H1 (cell line): ENCODE measurements around the gene TSPAN32. TPM values are rescaled to one million over a fixed set of nuclear protein-coding genes. Genes with fewer than 3 reads are reported as not detected.

Experiments
- CTCF ChIA-PET: fragments of 300-600 bp; sonication (Branson Sonifier 250); formaldehyde crosslinking; loops from one replicate; lab custom pipeline; 2021; ENCODE audit not compliant: partially characterized antibody; lab: Charles Lee
- POLR2A ChIA-PET: fragments of 300-600 bp; sonication (Branson Sonifier 250); formaldehyde crosslinking; loops from one replicate; lab custom pipeline; 2021; ENCODE audit warnings: inconsistent platforms; ENCODE audit not compliant: partially characterized antibody; lab: Charles Lee
- DNase-seq, 2 experiments: peaks; one replicate each; pipeline versions ENCODE4 v3.0.0 to v3.0.0-alpha.2; 2010 to 2022; ENCODE audit warnings: low spot score in 2 of 2, low read depth in 1 of 2, mixed read lengths in 1 of 2
- FAIRE-seq: peaks from 2 replicates; lab custom pipeline; 2011; peaks lifted over from hg19 to GRCh38; lab: Jason Lieb, UNC
- H2AFZ ChIP-seq: 2 replicates; pipeline ENCODE4 v1.8.1; 2012; ENCODE audit warnings: low read length, inconsistent platforms
- H2AK5ac ChIP-seq: 2 replicates; pipeline ENCODE4 v1.6.1; 2013; ENCODE audit warnings: low read depth, low read length
- H2BK120ac ChIP-seq: replicated peaks from 2 replicates; pipeline ENCODE3; 2013; ENCODE audit warnings: low read depth, low read length, inconsistent platforms
- H2BK12ac ChIP-seq: 2 replicates; pipeline ENCODE4 v1.6.1; 2013; ENCODE audit warnings: low read depth, low read length
- H2BK15ac ChIP-seq: 2 replicates; pipeline ENCODE4 v1.6.1; 2013; ENCODE audit warnings: low read length
- H2BK20ac ChIP-seq: 2 replicates; pipeline ENCODE4 v1.6.1; 2013; ENCODE audit warnings: low read length
- H2BK5ac ChIP-seq: 2 replicates; pipeline ENCODE4 v1.6.1; 2013; ENCODE audit warnings: low read depth, low read length
- H3K14ac ChIP-seq: 2 replicates; pipeline ENCODE4 v1.6.1; 2013; ENCODE audit warnings: inconsistent platforms; ENCODE audit not compliant: insufficient read length
- H3K18ac ChIP-seq: 2 replicates; pipeline ENCODE4 v1.6.1; 2013; ENCODE audit warnings: low read length; ENCODE audit errors: extremely low read depth
- H3K23ac ChIP-seq: 2 replicates; pipeline ENCODE4 v1.6.1; 2013; ENCODE audit warnings: inconsistent platforms; ENCODE audit not compliant: insufficient read length
- H3K23me2 ChIP-seq: 2 replicates; pipeline ENCODE4 v1.6.1; 2013; ENCODE audit warnings: low read depth, low read length
- H3K27ac ChIP-seq: 2 replicates; pipeline ENCODE4 v1.6.1; 2011; ENCODE audit warnings: low read depth, low read length, inconsistent platforms
- H3K27me3 ChIP-seq, 4 experiments: replicated peaks in 1 of 4; 1 replicate in 1 of 4; 2 replicates in 3 of 4; pipeline versions ENCODE4 v1.6.1 to v1.8.1; 2011 to 2013; ENCODE audit warnings: low read length in 3 of 4, mild to moderate bottlenecking in 3 of 4, inconsistent platforms in 2 of 4, mixed read lengths in 2 of 4, moderate library complexity in 1 of 4; ENCODE audit not compliant: control insufficient read depth in 3 of 4, insufficient read depth in 3 of 4; ENCODE audit errors: extremely low read depth in 1 of 4
- H3K36me3 ChIP-seq, 4 experiments: 2 replicates each; pipeline versions ENCODE4 v1.6.1 to v1.8.1; 2011 to 2013; ENCODE audit warnings: mild to moderate bottlenecking in 4 of 4, low read length in 3 of 4, moderate library complexity in 2 of 4, control low read depth in 1 of 4, inconsistent platforms in 1 of 4; ENCODE audit not compliant: insufficient read depth in 4 of 4, control insufficient read depth in 2 of 4
- H3K4ac ChIP-seq: replicated peaks from 2 replicates; pipeline ENCODE3; 2013; ENCODE audit warnings: low read length, low read depth, mixed read lengths, inconsistent platforms; ENCODE audit not compliant: insufficient read length
- H3K4me1 ChIP-seq, 4 experiments: replicated peaks in 1 of 4; 1 replicate in 1 of 4; 2 replicates in 3 of 4; pipeline versions ENCODE4 v1.6.1 to v1.8.1; 2011 to 2013; ENCODE audit warnings: low read length in 3 of 4, inconsistent platforms in 2 of 4, mixed read lengths in 1 of 4; ENCODE audit not compliant: insufficient read depth in 4 of 4, control insufficient read depth in 3 of 4
- H3K4me2 ChIP-seq, 2 experiments: 2 replicates each; pipeline versions ENCODE4 v1.6.1 to v1.8.1; 2011 to 2013; ENCODE audit warnings: low read depth in 2 of 2, low read length in 2 of 2, control low read depth in 1 of 2, inconsistent platforms in 1 of 2, mild to moderate bottlenecking in 1 of 2; ENCODE audit not compliant: insufficient read depth in 1 of 2
- H3K4me3 ChIP-seq, 4 experiments: fragments of 200-600, 300-600 bp in 1 of 4; sonication (generic), shearing (Covaris generic), sonication (Bioruptor Twin) in 1 of 4; 2 replicates each; pipeline versions ENCODE4 v1.5.1 to v1.8.1; 2011 to 2016; ENCODE audit warnings: low read length in 4 of 4, low read depth in 3 of 4, control low read depth in 2 of 4, inconsistent platforms in 2 of 4, mild to moderate bottlenecking in 2 of 4, mixed read lengths in 1 of 4, moderate library complexity in 1 of 4; ENCODE audit not compliant: insufficient read depth in 2 of 4; ENCODE audit errors: extremely low read depth in 1 of 4
- H3K56ac ChIP-seq: replicated peaks from 2 replicates; pipeline ENCODE3; 2013; ENCODE audit warnings: low read depth, mild to moderate bottlenecking, mixed read lengths, low read length, inconsistent platforms; ENCODE audit not compliant: insufficient read length
- H3K79me1 ChIP-seq: 2 replicates; pipeline ENCODE4 v1.6.1; 2013; ENCODE audit warnings: low read depth, low read length, control low read depth
- H3K79me2 ChIP-seq, 2 experiments: 2 replicates each; pipeline versions ENCODE4 v1.6.1 to v1.8.1; 2012 to 2013; ENCODE audit warnings: low read length in 2 of 2, mild to moderate bottlenecking in 2 of 2, inconsistent platforms in 1 of 2; ENCODE audit not compliant: insufficient read depth in 2 of 2, control insufficient read depth in 1 of 2
- H3K9ac ChIP-seq, 4 experiments: replicated peaks in 1 of 4; 1 replicate in 1 of 4; 2 replicates in 3 of 4; pipeline versions ENCODE4 v1.6.1 to v1.8.1; 2011 to 2013; ENCODE audit warnings: low read depth in 3 of 4, low read length in 3 of 4, control low read depth in 2 of 4, mild to moderate bottlenecking in 2 of 4, moderate library complexity in 2 of 4, inconsistent platforms in 1 of 4; ENCODE audit errors: extremely low read depth in 1 of 4
- H3K9me3 ChIP-seq, 2 experiments: 2 replicates each; pipeline versions ENCODE4 v1.6.1 to v1.8.1; 2012 to 2013; ENCODE audit warnings: mild to moderate bottlenecking in 2 of 2, moderate library complexity in 2 of 2, control low read depth in 1 of 2, inconsistent platforms in 1 of 2, low read depth in 1 of 2, low read length in 1 of 2, mixed read lengths in 1 of 2; ENCODE audit not compliant: insufficient read depth in 2 of 2
- H4K20me1 ChIP-seq, 2 experiments: replicated peaks in 1 of 2; 2 replicates each; pipeline versions ENCODE3 to v1.8.1; 2011 to 2013; ENCODE audit warnings: inconsistent platforms in 2 of 2, low read length in 2 of 2, mild to moderate bottlenecking in 1 of 2; ENCODE audit not compliant: insufficient read depth in 2 of 2, control insufficient read depth in 1 of 2
- H4K5ac ChIP-seq: 2 replicates; pipeline ENCODE4 v1.6.1; 2013; ENCODE audit warnings: low read length, low read depth, mixed read lengths, inconsistent platforms; ENCODE audit not compliant: insufficient read length
- H4K8ac ChIP-seq: 2 replicates; pipeline ENCODE4 v1.8.0; 2013; ENCODE audit warnings: mild to moderate bottlenecking, moderate library complexity, low read length, inconsistent platforms; ENCODE audit not compliant: insufficient read depth; ENCODE audit errors: extremely low read depth
- H4K91ac ChIP-seq: replicated peaks from 2 replicates; pipeline ENCODE3; 2013; ENCODE audit warnings: low read length, mixed read lengths, inconsistent platforms; ENCODE audit not compliant: insufficient read length
- WGBS, 2 experiments: shearing (Covaris generic) in 1 of 2; methylation state at CpG; one replicate each; pipeline versions ENCODE4 v1.1.6 to v1.1.7; 2013 to 2015; ENCODE audit warnings: low lambda C conversion rate in 2 of 2, mixed read lengths in 2 of 2, inconsistent platforms in 1 of 2, low coverage in 1 of 2, missing lambda C conversion rate in 1 of 2; ENCODE audit not compliant: insufficient replicate concordance in 2 of 2, insufficient coverage in 1 of 2, insufficient read length in 1 of 2; ENCODE audit errors: extremely low coverage in 1 of 2, missing lambda C conversion rate in 1 of 2; 5-methylcytosine and 5-hydroxymethylcytosine counted together
- polyA plus RNA-seq, 7 experiments: library from polyadenylated mRNA; depleted of rRNA in 3 of 7; stranded (reverse) in 5 of 7; unstranded in 2 of 7; fragments of >200 nt in 5 of 7; fragments of 200-250 nt in 2 of 7; gene quantifications; 1 replicate in 5 of 7; 2 replicates in 1 of 7; 4 replicates in 1 of 7; pipeline versions ENCODE4 v1.2.1 to v1.2.3, GENCODE V29; 2011 to 2013; ENCODE audit warnings: missing spikeins in 2 of 7, mixed read lengths in 2 of 7
- total RNA-seq: library from RNA; stranded (reverse); fragmentation: NEBNext Ultra II Directional; extraction: Animal tissue kit (Norgen Biotek cat#: 25700); gene quantifications from 2 replicates; pipeline ENCODE4 v1.2.1, GENCODE V29; 2021

Gene TSPAN32
- total and polyA plus RNA-seq, 2 of the 8 experiments (the other 6 are each of a cell fraction or from before 2014, with no cell fraction given), result not detected

DNA sequence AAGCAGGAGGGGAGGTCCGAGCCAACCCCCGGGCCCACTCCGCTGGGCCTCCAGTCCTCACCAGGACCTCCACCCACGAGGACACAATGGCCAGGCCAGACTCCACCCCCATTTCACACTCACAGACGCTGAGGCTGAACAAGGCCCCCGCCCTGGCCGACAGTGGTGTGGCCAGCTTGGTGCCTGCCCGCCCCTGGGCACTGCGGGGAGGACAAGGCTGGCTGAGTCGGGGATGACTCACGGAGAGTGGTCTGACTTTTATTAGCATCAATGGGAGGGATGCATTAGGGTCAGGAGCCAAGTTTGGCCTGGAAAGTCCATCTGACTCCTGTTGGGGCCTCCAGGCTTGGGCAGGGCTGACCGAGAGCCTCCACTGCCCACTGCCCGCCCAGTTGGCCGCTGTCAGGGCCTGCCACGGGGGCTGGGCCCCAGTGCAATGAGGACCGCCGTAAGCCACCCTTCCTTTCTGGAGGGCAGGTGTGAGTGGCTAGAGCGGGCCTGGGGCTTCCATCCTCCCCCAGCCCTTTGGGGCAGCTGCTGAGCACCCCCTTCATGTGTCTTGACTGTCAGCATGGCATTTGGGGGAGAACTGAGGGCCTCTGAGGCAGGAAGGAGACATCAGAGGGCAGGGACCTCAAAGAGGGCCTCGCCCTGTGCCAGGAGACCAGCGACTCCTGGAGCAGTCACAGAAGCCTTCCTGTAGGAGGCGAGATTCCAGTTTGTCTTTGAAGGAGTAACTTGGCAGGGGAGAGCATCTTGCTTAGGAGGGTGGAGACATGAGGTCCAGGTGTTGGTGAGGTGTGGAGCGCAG, 10.6 kb downstream of the TSPAN32 start:
- H2AK5ac ChIP-seq, result no peak overlapping the region
- no peaks in the 10 kb centered on the region for H3K36me3 ChIP-seq
- H4K91ac ChIP-seq, result no peak overlapping the region
- FAIRE-seq (no peak), DNase-seq (no peak)
- no peak overlapping the region for H4K5ac ChIP-seq
- H3K9me3 ChIP-seq, result no peaks in the 10 kb centered on the region
- H3K18ac ChIP-seq, result no peak overlapping the region
- H2AFZ ChIP-seq, result no peak overlapping the region
- no peaks in the 10 kb centered on the region; a peak in 1 of 7 replicates for H3K27me3 ChIP-seq
- no peak overlapping the region for H3K4me2 ChIP-seq
- ChIA-PET CTCF (interaction anchor here (0.7 to 4.1 kb wide), 8 partner anchors 12 to 156 kb away, joined by 3 to 39 read pairs (median 5); partner anchors contain the start of genes C11orf21, TSPAN32 and TSSC4), POLR2A (interaction anchor here (1.6 kb wide), 1 partner anchor 65 kb away, joined by 6 read pairs; the partner anchor contains the start of gene CD81)
- H3K4me1 ChIP-seq, result no peaks in the 10 kb centered on the region
- no peak overlapping the region for H3K4me3 ChIP-seq
- WGBS, 2 experiments, result 92% methylated on average over 19 of the region's 22 CpGs; no CpG with 5 or more reads in 1 of the 2 experiments
- no peak overlapping the region for H4K8ac ChIP-seq
- no peak overlapping the region for H2BK12ac ChIP-seq
- no peaks in the 10 kb centered on the region for H3K79me2 ChIP-seq
- H2BK5ac ChIP-seq, result no peak overlapping the region
- H3K23ac ChIP-seq, result no peak overlapping the region
- no peak overlapping the region for H2BK15ac ChIP-seq
- no peak overlapping the region for H3K27ac ChIP-seq
- H4K20me1 ChIP-seq, result peaks cover 0 to 2% of the 10 kb centered on the region in 2 experiments
- no peak overlapping the region for H2BK120ac ChIP-seq
- no peaks in the 10 kb centered on the region for H3K79me1 ChIP-seq
- no peak overlapping the region for H3K56ac ChIP-seq
- no peak overlapping the region for H3K14ac ChIP-seq
- no peak overlapping the region for H3K9ac ChIP-seq
- H2BK20ac ChIP-seq, result no peak overlapping the region
- no peaks in the 10 kb centered on the region for H3K23me2 ChIP-seq
- H3K4ac ChIP-seq, result no peak overlapping the region
